Stimulated activated CD8-positive, alpha-beta memory T cell treated with anti-CD3 and anti-CD28 coated beads, Interleukin-4, amount 100 ng/mL, for 1 hour (primary cell): ENCODE data around the gene PIK3C2G.

ENCODE experiments used
- DNase-seq, 2 donors: peaks; one replicate each; pipeline ENCODE4 v3.0.0-alpha.2; 2020; ENCODE audit warnings: low read depth in 2 of 2, low spot score in 1 of 2

Gene PIK3C2G

GRCh38 chr12:18551701-18552100 lies 290.4 kb downstream of the PIK3C2G start:
- DNase-seq = no peak

- DNase-seq = no peak
Observed at GRCh38 chr12:18552829-18553228, 291.5 kb downstream of the PIK3C2G start.

DNA sequence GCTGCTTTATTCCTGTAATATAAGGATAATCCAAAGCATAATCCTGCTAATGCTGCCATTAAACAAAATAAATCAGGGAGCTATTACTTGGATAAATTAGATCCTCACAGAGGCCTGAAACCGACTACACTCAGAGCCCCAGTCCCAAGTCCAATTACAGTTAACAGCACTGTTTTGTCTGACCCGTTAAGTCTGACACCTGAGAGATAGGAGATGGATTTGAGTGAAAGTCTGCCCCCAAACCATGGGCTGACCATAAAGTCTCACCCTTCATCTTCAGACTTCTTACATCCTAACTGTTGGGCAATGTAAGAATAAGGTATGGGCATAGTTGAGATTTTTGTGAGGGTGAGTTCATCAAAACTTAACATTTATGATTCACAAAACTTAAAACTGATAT lies 294.8 kb downstream of the PIK3C2G start:
- no peak for DNase-seq

GRCh38 chr12:18559242-18559641 lies 297.9 kb downstream of the PIK3C2G start:
- no peak for DNase-seq

- no peak for DNase-seq
Observed at GRCh38 chr12:18562531-18562930, 301.2 kb downstream of the PIK3C2G start.

DNA sequence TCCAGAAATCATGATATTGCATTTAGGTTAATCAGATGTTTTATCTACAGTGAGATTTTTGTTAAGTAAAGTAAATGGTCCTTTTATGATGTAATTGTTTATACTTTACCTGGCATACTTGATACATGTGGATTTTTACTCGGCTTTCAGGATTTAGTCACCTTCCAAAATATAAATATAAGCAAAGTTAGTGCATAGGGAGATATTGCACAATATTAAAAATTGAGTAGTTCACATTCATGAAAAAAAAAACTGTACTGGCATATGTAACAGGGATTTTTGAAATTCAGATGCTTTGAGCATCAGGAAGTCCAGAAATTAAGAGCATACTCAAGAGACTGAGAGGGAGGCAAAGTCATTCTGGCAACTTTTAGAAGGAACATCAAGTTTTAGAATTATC lies 303.0 kb downstream of the PIK3C2G start:
- DNase-seq = no peak

- no peak for DNase-seq
Observed at GRCh38 chr12:18567787-18568186, 306.5 kb downstream of the PIK3C2G start.

- no peak for DNase-seq
Observed at GRCh38 chr12:18570543-18570942, 309.2 kb downstream of the PIK3C2G start.

- no peak for DNase-seq
Observed at GRCh38 chr12:18576104-18576626, 314.8 kb downstream of the PIK3C2G start.

DNA sequence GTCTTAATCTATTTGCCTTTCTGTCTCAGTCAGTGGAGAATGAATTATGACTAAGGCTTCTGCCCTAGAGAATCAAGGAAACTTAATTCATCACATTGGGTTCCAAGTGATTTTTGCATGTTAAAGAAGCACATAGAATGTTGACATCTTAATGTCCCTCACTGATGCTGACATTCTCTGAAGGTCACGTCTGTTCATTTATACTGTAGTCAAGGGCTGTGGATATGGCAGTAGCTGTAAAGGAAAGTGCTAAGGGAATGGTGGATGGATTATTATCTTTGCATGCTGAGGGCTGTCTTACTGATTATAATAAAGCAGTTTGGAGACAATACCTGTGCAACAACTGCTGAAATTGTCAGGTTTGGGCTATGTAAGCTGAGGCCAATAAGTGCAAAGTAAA lies 315.3 kb downstream of the PIK3C2G start:
- DNase-seq = no peak

- no peak for DNase-seq
Observed at GRCh38 chr12:18578191-18578590, 316.9 kb downstream of the PIK3C2G start.

DNA sequence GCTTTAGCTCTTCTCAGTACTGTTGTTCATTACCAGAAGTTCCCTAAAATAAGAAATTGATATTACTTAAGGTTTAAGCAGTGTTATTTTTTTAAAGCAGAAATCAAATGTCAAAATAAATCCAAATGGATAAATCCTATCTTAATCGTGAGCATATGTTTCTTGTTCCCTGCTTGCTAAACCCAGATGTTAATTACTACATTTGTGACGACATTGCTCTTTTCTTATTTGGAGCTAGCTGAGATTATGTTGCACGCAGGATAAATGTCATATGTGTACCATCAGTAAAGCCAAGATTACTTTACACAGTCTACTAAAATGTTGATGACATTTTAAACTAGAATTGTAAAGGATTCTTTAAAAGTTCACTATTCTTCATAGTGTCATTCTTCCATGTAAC lies 319.0 kb downstream of the PIK3C2G start:
- DNase-seq = no peak

- no peak for DNase-seq
Observed at GRCh38 chr12:18580706-18581105, 319.4 kb downstream of the PIK3C2G start.

- DNase-seq = no peak
Observed at GRCh38 chr12:18581232-18581962, 320.1 kb downstream of the PIK3C2G start.

GRCh38 chr12:18583655-18584054 lies 322.3 kb downstream of the PIK3C2G start:
- no peak for DNase-seq

DNA sequence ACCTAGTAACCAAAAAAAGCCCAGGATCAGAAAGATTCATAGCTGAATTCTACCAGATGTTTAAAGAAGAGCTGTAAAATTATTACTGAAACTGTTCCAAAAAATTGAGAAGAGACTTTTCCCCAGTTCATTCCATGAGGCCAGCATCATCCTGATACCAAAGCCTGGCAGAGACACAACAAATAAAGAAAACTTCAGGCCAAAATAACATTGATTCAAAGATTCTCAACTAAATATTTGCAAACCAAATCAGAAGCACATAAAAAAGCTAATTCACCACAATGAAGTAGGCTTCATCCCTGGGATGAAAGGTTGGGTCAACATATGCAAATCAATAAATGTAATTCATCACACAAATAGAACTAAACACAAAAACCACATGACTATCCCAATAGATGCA lies 325.3 kb downstream of the PIK3C2G start:
- DNase-seq = no peak

- DNase-seq = no peak
Observed at GRCh38 chr12:18589316-18589715, 328.0 kb downstream of the PIK3C2G start.

DNA sequence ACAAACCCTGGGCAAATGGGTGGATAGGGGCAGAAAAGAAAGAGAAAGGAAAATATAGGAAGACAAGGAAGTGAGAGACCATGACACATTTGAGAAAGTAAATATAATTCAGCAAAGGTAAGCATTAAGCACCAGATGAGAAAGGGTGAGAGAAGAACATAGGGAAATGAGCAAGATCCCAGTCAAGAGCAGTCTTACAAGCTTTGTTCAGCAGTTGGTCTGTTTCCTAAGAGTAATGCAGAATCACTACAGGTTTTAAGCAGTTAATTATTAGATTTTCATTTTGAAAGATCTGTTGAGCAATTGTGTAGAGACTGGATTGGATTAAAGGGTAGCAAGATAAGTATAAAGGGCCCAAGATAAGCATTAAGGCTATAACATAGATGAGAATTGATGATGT lies 330.2 kb downstream of the PIK3C2G start:
- DNase-seq = no peak

DNA sequence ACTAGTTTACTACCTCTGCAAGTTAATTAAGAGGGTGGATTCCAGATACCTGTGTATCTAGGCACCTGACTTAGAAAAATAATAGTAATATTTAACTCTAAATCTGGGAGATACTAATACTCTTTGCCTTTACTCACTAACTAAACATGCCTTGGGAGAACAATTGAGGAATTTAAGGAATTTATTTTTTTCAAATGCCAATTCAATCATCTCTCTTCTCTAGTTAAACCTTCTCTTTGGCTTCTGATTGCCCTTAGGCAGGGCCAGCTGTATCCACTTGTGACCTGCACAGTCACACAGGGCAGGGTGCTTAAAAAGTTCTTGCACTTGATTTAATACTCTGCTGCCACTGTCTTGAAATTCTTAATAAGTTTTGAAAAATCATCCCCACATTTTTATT lies 334.1 kb downstream of the PIK3C2G start:
- no peak for DNase-seq

GRCh38 chr12:18601962-18602361 lies 340.6 kb downstream of the PIK3C2G start:
- DNase-seq = no peak

- no peak for DNase-seq
Observed at GRCh38 chr12:18612971-18613370, 351.7 kb downstream of the PIK3C2G start.

- no peak for DNase-seq
Observed at GRCh38 chr12:18620986-18621385, 359.7 kb downstream of the PIK3C2G start.

DNA sequence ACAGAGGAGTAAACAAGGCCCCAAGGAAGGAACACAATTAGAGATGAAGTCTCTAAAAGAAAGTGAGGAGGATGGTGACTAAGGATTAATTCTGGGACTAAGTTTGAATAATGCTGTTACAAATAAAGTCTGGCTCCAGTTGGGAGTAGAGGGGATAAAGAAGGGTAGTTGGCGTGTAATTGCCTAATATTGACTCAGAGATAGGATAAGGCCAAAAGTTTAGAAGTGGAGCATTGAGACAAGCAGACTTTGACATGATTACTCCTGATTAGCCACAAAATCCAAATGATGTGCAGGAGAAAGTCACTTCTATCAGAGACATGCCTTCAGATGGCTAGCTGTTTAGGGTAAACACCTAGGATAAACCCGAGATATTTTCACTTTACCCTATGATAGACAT lies 368.1 kb downstream of the PIK3C2G start:
- no peak for DNase-seq
